ENCODE data around the gene SMIM1. TPM values are rescaled to one million over a fixed set of nuclear protein-coding genes. Genes with fewer than 3 reads are reported as not detected.

SMIM1 gene
- total RNA-seq, 6 donors from 2014 or later, result 2.8 to 20.8 (median 13.5) TPM

DNA sequence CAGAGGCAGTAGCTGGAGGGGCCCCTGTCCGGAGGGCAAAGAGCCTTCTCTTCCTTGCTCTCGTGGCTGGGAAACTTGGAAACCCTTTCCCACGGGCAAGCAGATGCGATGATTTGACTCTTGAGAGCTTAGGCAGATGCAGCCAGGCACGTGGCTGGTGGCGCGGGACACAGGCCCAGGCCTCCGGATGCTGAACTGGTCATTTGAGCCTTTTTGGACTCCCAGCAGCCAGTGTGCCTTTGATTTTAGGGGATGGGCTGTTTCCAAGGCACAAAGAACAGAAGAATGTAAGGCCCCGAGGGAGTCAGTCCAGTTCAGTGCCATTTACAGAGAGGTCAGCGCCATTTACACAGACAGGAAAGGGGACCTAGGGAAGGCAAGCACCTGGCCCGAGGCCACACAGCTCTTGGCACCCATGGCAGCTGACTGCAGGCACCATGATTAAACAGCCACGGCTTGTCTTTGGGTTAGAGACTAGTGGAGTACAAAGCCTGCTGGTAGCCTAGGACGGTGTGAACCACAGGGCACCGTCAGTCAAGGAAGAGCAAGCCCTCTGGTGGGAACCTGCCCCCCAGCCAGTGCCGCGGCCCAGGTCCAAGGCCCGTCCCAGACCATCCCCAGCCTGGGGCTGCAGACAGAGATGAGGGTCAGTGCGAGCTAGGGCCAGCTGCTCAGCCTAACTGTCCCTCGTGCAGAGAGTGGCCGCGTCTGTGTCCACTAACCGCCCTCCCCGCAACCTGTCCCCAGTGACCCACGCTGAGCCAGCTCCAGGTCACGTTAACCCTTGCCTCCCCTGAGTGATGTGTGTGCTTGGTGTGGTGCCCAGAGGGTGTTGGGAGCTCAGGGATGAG lies 40.7 kb upstream of the SMIM1 start:
- TF ChIP-seq POLR2AphosphoS5 (IDR thresholded peaks at IDR 0.05), result no peak
- TF ChIP-seq EP300 (IDR thresholded peaks at IDR 0.05), result no peak
- TF ChIP-seq POLR2A (IDR thresholded peaks at IDR 0.05), result no peak
- TF ChIP-seq, protein P1, sequence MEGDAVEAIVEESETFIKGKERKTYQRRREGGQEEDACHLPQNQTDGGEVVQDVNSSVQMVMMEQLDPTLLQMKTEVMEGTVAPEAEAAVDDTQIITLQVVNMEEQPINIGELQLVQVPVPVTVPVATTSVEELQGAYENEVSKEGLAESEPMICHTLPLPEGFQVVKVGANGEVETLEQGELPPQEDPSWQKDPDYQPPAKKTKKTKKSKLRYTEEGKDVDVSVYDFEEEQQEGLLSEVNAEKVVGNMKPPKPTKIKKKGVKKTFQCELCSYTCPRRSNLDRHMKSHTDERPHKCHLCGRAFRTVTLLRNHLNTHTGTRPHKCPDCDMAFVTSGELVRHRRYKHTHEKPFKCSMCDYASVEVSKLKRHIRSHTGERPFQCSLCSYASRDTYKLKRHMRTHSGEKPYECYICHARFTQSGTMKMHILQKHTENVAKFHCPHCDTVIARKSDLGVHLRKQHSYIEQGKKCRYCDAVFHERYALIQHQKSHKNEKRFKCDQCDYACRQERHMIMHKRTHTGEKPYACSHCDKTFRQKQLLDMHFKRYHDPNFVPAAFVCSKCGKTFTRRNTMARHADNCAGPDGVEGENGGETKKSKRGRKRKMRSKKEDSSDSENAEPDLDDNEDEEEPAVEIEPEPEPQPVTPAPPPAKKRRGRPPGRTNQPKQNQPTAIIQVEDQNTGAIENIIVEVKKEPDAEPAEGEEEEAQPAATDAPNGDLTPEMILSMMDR (IDR thresholded peaks at IDR 0.05), result no peak
- Histone ChIP-seq H3K9me3 (no peaks in the 10 kb centered on the region), H3K27ac (no peak overlapping the region), H3K4me1 (peaks cover 0 to 4% (median 0%) of the 10 kb centered on the region in 4 donors), H3K36me3 (peaks cover 0 to 18% (median 13%) of the 10 kb centered on the region in 4 donors), H3K27me3 (no peaks in the 10 kb centered on the region), H3K4me3 (no peak overlapping the region)
- 60 to 76% methylated on average over 11 to 23 of the region's 25 CpGs for WGBS, 2 donors
- ATAC-seq (ENCODE audit: low FRiP score in 2 of 2) (no peak), DNase-seq (peak in 1 of 2 donors; percentile 62)

DNA sequence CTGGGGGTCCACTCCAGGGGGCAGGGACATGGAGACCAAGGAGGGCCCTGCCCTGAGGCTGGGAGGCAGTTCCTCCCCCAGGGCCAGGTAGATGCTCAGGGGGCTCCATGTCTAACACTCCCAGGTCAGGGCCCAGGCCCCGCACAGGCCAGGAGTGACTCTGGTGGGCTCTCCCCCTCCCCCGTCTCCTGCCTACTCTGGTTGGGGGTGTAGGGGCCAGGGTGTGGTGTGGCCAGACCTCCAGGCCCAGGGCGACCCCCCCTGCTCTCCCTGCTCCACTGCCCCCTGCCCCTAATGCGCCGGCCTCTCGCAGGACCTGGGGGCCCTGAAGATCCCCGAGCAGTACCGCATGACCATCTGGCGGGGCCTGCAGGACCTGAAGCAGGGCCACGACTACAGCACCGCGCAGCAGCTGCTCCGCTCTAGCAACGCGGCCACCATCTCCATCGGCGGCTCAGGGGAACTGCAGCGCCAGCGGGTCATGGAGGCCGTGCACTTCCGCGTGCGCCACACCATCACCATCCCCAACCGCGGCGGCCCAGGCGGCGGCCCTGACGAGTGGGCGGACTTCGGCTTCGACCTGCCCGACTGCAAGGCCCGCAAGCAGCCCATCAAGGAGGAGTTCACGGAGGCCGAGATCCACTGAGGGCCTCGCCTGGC lies 40.0 kb upstream of the SMIM1 start:
- H3K27ac ChIP-seq, result no peak overlapping the region
- DNase-seq (peak in 1 of 2 donors; percentile 85), ATAC-seq (ENCODE audit: low FRiP score in 2 of 2) (peak in 1 of 2 donors; percentile 4)
- peaks cover 0 to 26% (median 19%) of the 10 kb centered on the region in 4 donors for H3K36me3 ChIP-seq
- peaks cover 0 to 4% (median 0%) of the 10 kb centered on the region in 4 donors for H3K4me1 ChIP-seq
- no peak overlapping the region for H3K4me3 ChIP-seq
- H3K9me3 ChIP-seq, result no peaks in the 10 kb centered on the region
- TF ChIP-seq POLR2AphosphoS5 (IDR thresholded peaks at IDR 0.05) (no peak), EP300 (IDR thresholded peaks at IDR 0.05) (no peak), POLR2A (IDR thresholded peaks at IDR 0.05) (no peak)
- TF ChIP-seq, protein P1 (IDR thresholded peaks at IDR 0.05), result no peak
- 38% methylated on average over 33 of the region's 37 CpGs; no CpG with 5 or more reads in 1 of the 2 donors for WGBS, 2 donors
- no peaks in the 10 kb centered on the region for H3K27me3 ChIP-seq

DNA sequence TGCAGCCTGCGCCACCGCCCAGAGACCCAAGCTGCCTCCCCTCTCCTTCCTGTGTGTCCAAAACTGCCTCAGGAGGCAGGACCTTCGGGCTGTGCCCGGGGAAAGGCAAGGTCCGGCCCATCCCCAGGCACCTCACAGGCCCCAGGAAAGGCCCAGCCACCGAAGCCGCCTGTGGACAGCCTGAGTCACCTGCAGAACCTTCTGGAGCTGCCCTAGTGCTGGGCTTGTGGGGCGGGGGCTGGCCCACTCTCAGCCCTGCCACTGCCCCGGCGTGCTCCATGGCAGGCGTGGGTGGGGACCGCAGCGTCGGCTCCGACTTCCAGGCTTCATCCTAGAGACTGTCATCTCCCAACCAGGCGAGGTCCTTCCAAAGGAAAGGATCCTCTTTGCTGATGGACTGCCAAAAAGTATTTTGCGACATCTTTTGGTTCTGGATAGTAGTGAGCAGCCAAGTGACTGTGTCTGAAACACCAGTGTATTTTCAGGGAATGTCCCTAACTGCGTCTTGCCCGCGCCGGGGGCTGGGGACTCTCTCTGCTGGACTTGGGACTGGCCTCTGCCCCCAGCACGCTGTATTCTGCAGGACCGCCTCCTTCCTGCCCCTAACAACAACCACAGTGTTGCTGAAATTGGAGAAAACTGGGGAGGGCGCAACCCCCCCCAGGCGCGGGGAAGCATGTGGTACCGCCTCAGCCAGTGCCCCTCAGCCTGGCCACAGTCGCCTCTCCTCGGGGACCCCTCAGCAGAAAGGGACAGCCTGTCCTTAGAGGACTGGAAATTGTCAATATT lies 39.3 kb upstream of the SMIM1 start:
- DNase-seq (peak in 1 of 2 donors; percentile 62), ATAC-seq (ENCODE audit: low FRiP score in 2 of 2) (no peak)
- Histone ChIP-seq H3K9me3 (no peaks in the 10 kb centered on the region), H3K4me1 (peaks cover 0 to 4% (median 0%) of the 10 kb centered on the region in 4 donors), H3K27me3 (no peaks in the 10 kb centered on the region), H3K36me3 (peaks cover 4 to 33% (median 25%) of the 10 kb centered on the region in 4 donors), H3K4me3 (no peak overlapping the region), H3K27ac (no peak overlapping the region)
- 78 to 82% methylated on average over 13 to 29 of the region's 29 CpGs for WGBS, 2 donors
- TF ChIP-seq EP300 (IDR thresholded peaks at IDR 0.05) (no peak), POLR2A (IDR thresholded peaks at IDR 0.05) (no peak), POLR2AphosphoS5 (IDR thresholded peaks at IDR 0.05) (no peak)
- TF ChIP-seq, protein P1 (IDR thresholded peaks at IDR 0.05), result no peak

DNA sequence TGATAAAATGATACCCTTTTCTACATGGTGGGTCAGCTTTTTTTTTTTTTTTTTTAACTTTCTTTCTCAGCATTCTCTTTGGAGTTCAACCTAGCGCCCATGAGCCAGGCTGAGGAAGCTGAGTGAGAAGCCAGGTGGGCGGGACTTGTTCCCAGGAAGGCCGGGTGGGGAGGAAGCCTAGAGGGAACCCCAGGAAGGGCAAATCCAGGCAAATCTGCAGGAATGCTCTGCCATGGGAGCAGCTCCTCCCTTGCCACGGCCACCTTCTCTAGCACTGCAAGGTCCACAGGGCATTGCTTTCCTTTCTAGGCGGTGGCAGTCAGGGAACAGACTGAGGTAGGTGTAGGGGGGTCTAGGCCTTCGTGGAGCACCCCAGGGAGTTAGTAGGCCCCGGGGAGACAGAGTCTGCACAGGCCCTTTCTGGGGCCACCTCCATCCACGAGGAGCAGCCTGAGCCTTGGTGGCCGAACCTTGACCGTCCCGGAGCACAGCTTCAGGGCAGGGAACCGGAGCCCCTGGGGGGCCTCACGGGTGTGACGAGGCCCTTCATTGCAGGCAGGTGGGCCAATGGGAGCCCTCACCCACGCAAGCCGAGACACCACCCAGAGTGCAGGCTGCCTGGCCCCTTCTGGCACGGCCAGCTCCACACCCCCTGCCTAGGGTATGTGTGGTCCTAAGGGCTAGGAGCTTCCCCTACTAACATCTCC lies 38.5 kb upstream of the SMIM1 start:
- Histone ChIP-seq H3K36me3 (peaks cover 9 to 41% (median 30%) of the 10 kb centered on the region in 4 donors), H3K4me3 (no peak overlapping the region), H3K4me1 (peaks cover 0 to 4% (median 0%) of the 10 kb centered on the region in 4 donors), H3K27ac (no peak overlapping the region), H3K27me3 (no peaks in the 10 kb centered on the region), H3K9me3 (no peaks in the 10 kb centered on the region)
- DNase-seq, result peak in 1 of 2 donors; percentile 53
- no peak for TF ChIP-seq EP300 (IDR thresholded peaks at IDR 0.05)
- no peak for TF ChIP-seq POLR2A (IDR thresholded peaks at IDR 0.05)
- no peak for TF ChIP-seq POLR2AphosphoS5 (IDR thresholded peaks at IDR 0.05)
- TF ChIP-seq, protein P1 (IDR thresholded peaks at IDR 0.05), result no peak
- no peak for ATAC-seq (ENCODE audit: low FRiP score in 2 of 2)
- 81 to 83% methylated on average over 11 to 14 of the region's 17 CpGs for WGBS, 2 donors
